ENCODE measurements around the gene TMEM150A. TPM values are rescaled to one million over a fixed set of nuclear protein-coding genes. Genes with fewer than 3 reads are reported as not detected.

The TMEM150A gene
- total and polyA plus RNA-seq, 2 of the 13 experiments (the other 11 are each of a cell fraction or from before 2014, with no cell fraction given) = 30.1 to 70.4 TPM

DNA sequence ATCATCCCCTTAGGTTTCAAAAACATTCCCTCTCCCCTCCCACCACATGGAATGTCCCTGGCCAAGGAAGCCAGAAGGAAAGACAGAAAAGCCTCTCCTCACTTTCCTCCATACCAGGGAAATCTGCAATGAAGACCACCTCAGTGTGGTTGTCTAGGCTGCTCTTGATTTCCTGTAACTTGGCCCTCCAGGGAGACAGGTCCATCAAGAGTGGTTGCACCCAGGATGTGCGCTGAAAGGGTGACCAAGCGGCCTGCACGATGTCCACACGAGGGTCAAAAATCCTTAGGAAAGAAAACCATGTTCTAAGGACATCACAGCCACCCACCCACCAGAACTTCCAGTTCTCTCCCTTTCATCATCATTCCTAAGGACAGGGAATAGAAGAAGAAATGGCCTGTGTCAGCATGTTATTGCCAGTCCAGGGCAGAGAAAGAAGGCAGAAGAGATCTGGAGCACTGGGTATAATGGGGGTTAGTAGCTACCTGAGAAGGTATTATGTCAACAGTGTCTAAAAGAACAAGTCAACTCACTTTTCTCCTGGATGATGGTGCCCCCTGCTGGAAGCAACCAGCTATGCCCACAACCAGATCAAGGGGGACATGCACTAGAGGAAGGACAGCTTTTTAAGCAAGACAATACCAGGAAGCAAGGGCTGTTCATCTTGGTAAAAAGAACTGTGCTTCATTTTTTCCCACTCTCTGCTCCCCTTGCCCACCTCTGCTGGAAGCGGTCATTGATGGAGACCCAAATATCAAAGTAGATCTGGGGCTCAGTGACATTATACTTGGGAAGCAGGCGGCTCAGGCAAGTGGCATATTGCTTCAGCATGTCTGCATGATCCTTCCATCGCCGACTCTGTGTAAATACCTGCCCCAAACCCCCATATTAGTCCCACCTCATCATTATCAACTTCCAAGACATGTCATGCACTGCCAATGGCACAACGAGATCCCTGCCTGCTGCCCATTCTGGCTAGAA lies 50.5 kb downstream of the TMEM150A start (continued):
- TF ChIP-seq, protein P1, sequence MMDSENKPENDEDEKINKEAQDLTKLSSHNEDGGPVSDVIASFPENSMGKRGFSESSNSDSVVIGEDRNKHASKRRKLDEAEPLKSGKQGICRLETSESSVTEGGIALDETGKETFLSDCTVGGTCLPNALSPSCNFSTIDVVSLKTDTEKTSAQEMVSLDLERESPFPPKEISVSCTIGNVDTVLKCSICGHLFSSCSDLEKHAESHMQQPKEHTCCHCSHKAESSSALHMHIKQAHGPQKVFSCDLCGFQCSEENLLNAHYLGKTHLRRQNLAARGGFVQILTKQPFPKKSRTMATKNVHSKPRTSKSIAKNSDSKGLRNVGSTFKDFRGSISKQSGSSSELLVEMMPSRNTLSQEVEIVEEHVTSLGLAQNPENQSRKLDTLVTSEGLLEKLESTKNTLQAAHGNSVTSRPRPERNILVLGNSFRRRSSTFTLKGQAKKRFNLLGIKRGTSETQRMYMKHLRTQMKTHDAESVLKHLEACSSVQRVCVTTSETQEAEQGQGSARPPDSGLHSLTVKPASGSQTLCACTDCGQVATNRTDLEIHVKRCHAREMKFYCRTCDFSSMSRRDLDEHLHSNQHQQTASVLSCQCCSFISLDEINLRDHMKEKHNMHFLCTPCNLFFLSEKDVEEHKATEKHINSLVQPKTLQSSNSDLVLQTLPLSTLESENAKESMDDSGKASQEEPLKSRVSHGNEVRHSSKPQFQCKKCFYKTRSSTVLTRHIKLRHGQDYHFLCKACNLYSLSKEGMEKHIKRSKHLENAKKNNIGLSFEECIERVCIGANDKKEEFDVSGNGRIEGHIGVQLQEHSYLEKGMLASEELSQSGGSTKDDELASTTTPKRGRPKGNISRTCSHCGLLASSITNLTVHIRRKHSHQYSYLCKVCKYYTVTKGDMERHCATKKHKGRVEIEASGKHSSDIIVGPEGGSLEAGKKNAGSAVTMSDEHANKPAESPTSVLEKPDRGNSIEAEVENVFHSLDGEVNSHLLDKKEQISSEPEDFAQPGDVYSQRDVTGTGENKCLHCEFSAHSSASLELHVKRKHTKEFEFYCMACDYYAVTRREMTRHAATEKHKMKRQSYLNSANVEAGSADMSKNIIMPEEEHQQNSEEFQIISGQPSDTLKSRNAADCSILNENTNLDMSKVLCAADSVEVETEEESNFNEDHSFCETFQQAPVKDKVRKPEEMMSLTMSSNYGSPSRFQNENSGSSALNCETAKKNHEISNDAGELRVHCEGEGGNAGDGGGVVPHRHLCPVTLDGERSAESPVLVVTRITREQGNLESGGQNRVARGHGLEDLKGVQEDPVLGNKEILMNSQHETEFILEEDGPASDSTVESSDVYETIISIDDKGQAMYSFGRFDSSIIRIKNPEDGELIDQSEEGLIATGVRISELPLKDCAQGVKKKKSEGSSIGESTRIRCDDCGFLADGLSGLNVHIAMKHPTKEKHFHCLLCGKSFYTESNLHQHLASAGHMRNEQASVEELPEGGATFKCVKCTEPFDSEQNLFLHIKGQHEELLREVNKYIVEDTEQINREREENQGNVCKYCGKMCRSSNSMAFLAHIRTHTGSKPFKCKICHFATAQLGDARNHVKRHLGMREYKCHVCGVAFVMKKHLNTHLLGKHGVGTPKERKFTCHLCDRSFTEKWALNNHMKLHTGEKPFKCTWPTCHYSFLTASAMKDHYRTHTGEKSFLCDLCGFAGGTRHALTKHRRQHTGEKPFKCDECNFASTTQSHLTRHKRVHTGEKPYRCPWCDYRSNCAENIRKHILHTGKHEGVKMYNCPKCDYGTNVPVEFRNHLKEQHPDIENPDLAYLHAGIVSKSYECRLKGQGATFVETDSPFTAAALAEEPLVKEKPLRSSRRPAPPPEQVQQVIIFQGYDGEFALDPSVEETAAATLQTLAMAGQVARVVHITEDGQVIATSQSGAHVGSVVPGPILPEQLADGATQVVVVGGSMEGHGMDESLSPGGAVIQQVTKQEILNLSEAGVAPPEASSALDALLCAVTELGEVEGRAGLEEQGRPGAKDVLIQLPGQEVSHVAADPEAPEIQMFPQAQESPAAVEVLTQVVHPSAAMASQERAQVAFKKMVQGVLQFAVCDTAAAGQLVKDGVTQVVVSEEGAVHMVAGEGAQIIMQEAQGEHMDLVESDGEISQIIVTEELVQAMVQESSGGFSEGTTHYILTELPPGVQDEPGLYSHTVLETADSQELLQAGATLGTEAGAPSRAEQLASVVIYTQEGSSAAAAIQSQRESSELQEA (CRISPR knock-in tag; IDR thresholded peaks at IDR 0.05; ENCODE audit: not compliant biosample characterization) = no peak
- no peak for TF ChIP-seq POLR2G (IDR thresholded peaks at IDR 0.05; ENCODE audit: low read depth, low read length)
- no peak for TF ChIP-seq MTF2 (CRISPR knock-in tag; IDR thresholded peaks at IDR 0.05; ENCODE audit: borderline replicate concordance)
- TF ChIP-seq NBN (conservative IDR thresholded peaks at IDR 0.05) = no peak
- TF ChIP-seq ZNF180 (CRISPR knock-in tag; IDR thresholded peaks at IDR 0.05; ENCODE audit: borderline replicate concordance, low read depth) = no peak
- no peak for TF ChIP-seq HNRNPUL1 (IDR thresholded peaks at IDR 0.05; ENCODE audit: low read depth, low read length)
- TF ChIP-seq MZF1 (CRISPR knock-in tag; IDR thresholded peaks at IDR 0.05; ENCODE audit: borderline replicate concordance) = no peak
- no peak for TF ChIP-seq ZNF577 (CRISPR knock-in tag; IDR thresholded peaks at IDR 0.05; ENCODE audit: borderline replicate concordance, low read depth)
- TF ChIP-seq TAF15 (IDR thresholded peaks at IDR 0.05; ENCODE audit: low read depth, low read length, poor library complexity, severe bottlenecking) = no peak
- no peak for TF ChIP-seq ATF1 (CRISPR knock-in tag; IDR thresholded peaks at IDR 0.05)
- TF ChIP-seq IKZF4 (CRISPR knock-in tag; IDR thresholded peaks at IDR 0.05; ENCODE audit: borderline replicate concordance, low read depth, not compliant biosample characterization) = no peak
- TF ChIP-seq, protein P2, sequence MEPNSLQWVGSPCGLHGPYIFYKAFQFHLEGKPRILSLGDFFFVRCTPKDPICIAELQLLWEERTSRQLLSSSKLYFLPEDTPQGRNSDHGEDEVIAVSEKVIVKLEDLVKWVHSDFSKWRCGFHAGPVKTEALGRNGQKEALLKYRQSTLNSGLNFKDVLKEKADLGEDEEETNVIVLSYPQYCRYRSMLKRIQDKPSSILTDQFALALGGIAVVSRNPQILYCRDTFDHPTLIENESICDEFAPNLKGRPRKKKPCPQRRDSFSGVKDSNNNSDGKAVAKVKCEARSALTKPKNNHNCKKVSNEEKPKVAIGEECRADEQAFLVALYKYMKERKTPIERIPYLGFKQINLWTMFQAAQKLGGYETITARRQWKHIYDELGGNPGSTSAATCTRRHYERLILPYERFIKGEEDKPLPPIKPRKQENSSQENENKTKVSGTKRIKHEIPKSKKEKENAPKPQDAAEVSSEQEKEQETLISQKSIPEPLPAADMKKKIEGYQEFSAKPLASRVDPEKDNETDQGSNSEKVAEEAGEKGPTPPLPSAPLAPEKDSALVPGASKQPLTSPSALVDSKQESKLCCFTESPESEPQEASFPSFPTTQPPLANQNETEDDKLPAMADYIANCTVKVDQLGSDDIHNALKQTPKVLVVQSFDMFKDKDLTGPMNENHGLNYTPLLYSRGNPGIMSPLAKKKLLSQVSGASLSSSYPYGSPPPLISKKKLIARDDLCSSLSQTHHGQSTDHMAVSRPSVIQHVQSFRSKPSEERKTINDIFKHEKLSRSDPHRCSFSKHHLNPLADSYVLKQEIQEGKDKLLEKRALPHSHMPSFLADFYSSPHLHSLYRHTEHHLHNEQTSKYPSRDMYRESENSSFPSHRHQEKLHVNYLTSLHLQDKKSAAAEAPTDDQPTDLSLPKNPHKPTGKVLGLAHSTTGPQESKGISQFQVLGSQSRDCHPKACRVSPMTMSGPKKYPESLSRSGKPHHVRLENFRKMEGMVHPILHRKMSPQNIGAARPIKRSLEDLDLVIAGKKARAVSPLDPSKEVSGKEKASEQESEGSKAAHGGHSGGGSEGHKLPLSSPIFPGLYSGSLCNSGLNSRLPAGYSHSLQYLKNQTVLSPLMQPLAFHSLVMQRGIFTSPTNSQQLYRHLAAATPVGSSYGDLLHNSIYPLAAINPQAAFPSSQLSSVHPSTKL (CRISPR knock-in tag; IDR thresholded peaks at IDR 0.05) = peak; percentile 59; the same call in 1 of the 2 replicates
- no peak for TF ChIP-seq ZNF33A (CRISPR knock-in tag; IDR thresholded peaks at IDR 0.05; ENCODE audit: borderline replicate concordance)
- no peak for TF ChIP-seq SOX6 (IDR thresholded peaks at IDR 0.05)
- peak; percentile 27; the same call in 1 of the 2 replicates for TF ChIP-seq SOX6 (CRISPR knock-in tag; IDR thresholded peaks at IDR 0.05)
- TF ChIP-seq RCOR2 (CRISPR knock-in tag; IDR thresholded peaks at IDR 0.05) = no peak
- TF ChIP-seq ZNF550 (CRISPR knock-in tag; IDR thresholded peaks at IDR 0.05; ENCODE audit: borderline replicate concordance) = no peak
